Stimulated activated CD4-positive, alpha-beta T cell treated with anti-CD3 and anti-CD28 coated beads, TNF-alpha, amount 100 ng/mL, for 4 hours (primary cell): ENCODE results near the gene FAM210A.

Source experiments
- DNase-seq, 3 experiments: peaks; one replicate each; pipeline ENCODE4 v3.0.0-alpha.2; 2020; ENCODE audit warnings: low read depth in 3 of 3

Gene FAM210A

GRCh38 chr18:13621886-13622619 is 104.3 kb downstream of the FAM210A start:
- DNase-seq: no peak

- DNase-seq: no peak
Measured at GRCh38 chr18:13621446-13621849, 104.9 kb downstream of the FAM210A start.

- no peak for DNase-seq
Measured at GRCh38 chr18:13620818-13621445, 105.4 kb downstream of the FAM210A start.

- no peak for DNase-seq
Measured at GRCh38 chr18:13620206-13620672, 106.1 kb downstream of the FAM210A start.

- DNase-seq: no peak
Measured at GRCh38 chr18:13619505-13620205, 106.7 kb downstream of the FAM210A start.

GRCh38 chr18:13618760-13619438 is 107.5 kb downstream of the FAM210A start:
- DNase-seq: no peak

- DNase-seq: no peak
Measured at GRCh38 chr18:13617826-13618515, 108.4 kb downstream of the FAM210A start.

GRCh38 chr18:13616525-13617035 is 109.8 kb downstream of the FAM210A start:
- DNase-seq: no peak

- no peak for DNase-seq
Measured at GRCh38 chr18:13616041-13616440, 110.3 kb downstream of the FAM210A start.

GRCh38 chr18:13615432-13615861 is 110.9 kb downstream of the FAM210A start:
- no peak for DNase-seq

GRCh38 chr18:13614641-13615288 is 111.6 kb downstream of the FAM210A start:
- no peak for DNase-seq

GRCh38 chr18:13613591-13614501 is 112.5 kb downstream of the FAM210A start:
- DNase-seq: no peak
